Stomach (tissue), 4 donors: ENCODE measurements around the gene OR13J1.

Experiments used
- POLR2AphosphoS5 ChIP-seq, 3 donors: sonication (generic); formaldehyde crosslinking; IDR thresholded peaks; one replicate each; pipeline ENCODE4 v1.6.1; 2016; ENCODE audit warnings: antibody characterized with exemption in 3 of 3
- TF ChIP-seq, protein P1 (sequence below), 7 experiments: fragments of 450-650 bp in 4 of 7; fragments of 200-600 bp in 3 of 7; sonication (generic) in 3 of 7; IDR thresholded peaks; one replicate each; pipeline ENCODE4 v1.5.1; 2016 to 2019; ENCODE audit warnings: antibody characterized with exemption in 7 of 7, control low read depth in 2 of 7, mild to moderate bottlenecking in 1 of 7

DNA sequence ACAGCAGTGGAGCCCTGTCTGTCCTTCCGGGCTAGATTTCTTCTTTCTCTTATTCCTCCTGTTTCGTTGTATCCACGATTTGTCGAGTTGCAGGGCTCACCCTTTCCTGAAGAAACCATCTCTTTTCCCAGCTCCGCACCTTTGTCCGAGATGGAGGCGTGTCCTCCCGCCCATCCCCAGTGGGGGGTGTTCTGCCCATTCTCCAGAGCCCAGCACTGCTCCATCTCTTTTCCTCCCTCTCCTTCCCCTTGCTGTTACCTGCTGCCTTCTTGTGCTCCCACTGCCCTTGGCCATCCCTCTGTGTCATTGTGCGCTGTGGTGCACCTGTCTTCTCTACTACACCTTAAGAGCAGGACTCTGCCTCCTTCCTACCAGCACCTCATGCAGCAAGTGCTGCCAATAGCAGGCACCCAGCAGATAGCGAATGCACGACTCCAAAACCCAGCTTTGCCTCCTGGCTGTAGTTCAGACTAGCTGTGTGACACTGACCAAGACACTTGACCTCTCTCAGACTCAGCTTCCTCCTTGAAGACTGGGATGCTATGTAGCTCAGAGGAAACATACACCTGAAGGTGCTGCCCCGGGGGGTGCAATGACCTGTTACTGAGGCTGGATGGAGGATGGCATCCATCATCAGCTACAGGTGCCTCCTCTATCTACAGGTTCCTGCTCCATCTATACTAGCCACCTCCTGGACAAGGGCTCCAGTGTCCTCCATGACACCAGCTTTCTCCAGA is 8.9 kb downstream of the OR13J1 start:
- TF ChIP-seq, protein P1, sequence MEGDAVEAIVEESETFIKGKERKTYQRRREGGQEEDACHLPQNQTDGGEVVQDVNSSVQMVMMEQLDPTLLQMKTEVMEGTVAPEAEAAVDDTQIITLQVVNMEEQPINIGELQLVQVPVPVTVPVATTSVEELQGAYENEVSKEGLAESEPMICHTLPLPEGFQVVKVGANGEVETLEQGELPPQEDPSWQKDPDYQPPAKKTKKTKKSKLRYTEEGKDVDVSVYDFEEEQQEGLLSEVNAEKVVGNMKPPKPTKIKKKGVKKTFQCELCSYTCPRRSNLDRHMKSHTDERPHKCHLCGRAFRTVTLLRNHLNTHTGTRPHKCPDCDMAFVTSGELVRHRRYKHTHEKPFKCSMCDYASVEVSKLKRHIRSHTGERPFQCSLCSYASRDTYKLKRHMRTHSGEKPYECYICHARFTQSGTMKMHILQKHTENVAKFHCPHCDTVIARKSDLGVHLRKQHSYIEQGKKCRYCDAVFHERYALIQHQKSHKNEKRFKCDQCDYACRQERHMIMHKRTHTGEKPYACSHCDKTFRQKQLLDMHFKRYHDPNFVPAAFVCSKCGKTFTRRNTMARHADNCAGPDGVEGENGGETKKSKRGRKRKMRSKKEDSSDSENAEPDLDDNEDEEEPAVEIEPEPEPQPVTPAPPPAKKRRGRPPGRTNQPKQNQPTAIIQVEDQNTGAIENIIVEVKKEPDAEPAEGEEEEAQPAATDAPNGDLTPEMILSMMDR (IDR thresholded peaks at IDR 0.05): no peak
- no peak for TF ChIP-seq POLR2AphosphoS5 (IDR thresholded peaks at IDR 0.05)
